Aorta (tissue), 5 donors: ENCODE measurements around the gene TBPL2. TPM values are rescaled to one million over a fixed set of nuclear protein-coding genes. Genes with fewer than 3 reads are reported as not detected.
A peak's percentile ranks its signal among the peaks of the same experiment; 100 is the strongest.
"Not testable (repeated sequence)": the region's sequence is repeated elsewhere in the genome, so short reads cannot be mapped to it uniquely, and the experiment has no call there.

Source experiments
- ATAC-seq: fragments of 200-7000 bp; cut with Tn5 transposase; one replicate; pipeline ENCODE4 v1.9.1; 2022; ENCODE audit warnings: moderate library complexity; ENCODE audit not compliant: low FRiP score
- DNase-seq, 2 donors: peaks; one replicate each; pipeline ENCODE4 v3.0.0-alpha.2; 2020
- H3K27ac ChIP-seq, 2 donors: one replicate each; pipeline ENCODE4 v1.5.1; 2013; ENCODE audit warnings: low read length in 2 of 2, mild to moderate bottlenecking in 2 of 2, moderate library complexity in 2 of 2, control low read depth in 1 of 2, inconsistent platforms in 1 of 2, low read depth in 1 of 2
- H3K27me3 ChIP-seq, 2 donors: one replicate each; pipeline ENCODE4 v1.6.1; 2013; ENCODE audit warnings: control low read depth in 1 of 2, low read length in 1 of 2, mild to moderate bottlenecking in 1 of 2, moderate library complexity in 1 of 2; ENCODE audit not compliant: insufficient read depth in 2 of 2, control insufficient read depth in 1 of 2
- H3K36me3 ChIP-seq, 2 donors: one replicate each; pipeline ENCODE4 v1.6.1; 2013; ENCODE audit warnings: control low read depth in 1 of 2, low read length in 1 of 2, mild to moderate bottlenecking in 1 of 2; ENCODE audit not compliant: insufficient read depth in 2 of 2, control insufficient read depth in 1 of 2
- H3K4me1 ChIP-seq, 2 donors: one replicate each; pipeline ENCODE4 v1.6.1; 2013; ENCODE audit warnings: low read length in 2 of 2, control low read depth in 1 of 2, mild to moderate bottlenecking in 1 of 2, moderate library complexity in 1 of 2; ENCODE audit not compliant: insufficient read depth in 2 of 2, control insufficient read depth in 1 of 2
- H3K4me3 ChIP-seq, 2 donors: one replicate each; pipeline ENCODE4 v1.5.1; 2013; ENCODE audit warnings: low read length in 2 of 2, control low read depth in 1 of 2, mild to moderate bottlenecking in 1 of 2
- H3K9me3 ChIP-seq: one replicate; pipeline ENCODE4 v1.6.1; 2013; ENCODE audit warnings: mild to moderate bottlenecking, low read length; ENCODE audit not compliant: control insufficient read depth
- WGBS, 2 donors: extraction: QIAGEN DNeasy Blood & Tissue Kit; methylation state at CpG; one replicate each; pipeline ENCODE4 v1.1.7; 2013; 5-methylcytosine and 5-hydroxymethylcytosine counted together
- intact Hi-C, 2 donors: fragments of 100-400 bp; cut with DNase I; formaldehyde crosslinking; loops; one replicate each; pipeline versions ENCODE4 v1.14.2 to v1.15.0; 2022
- polyA plus RNA-seq, 2 donors: library from polyadenylated mRNA; stranded (reverse); fragments of 200-250 nt; gene quantifications; one replicate each; pipeline ENCODE4 v1.2.3, GENCODE V29; 2013
- total RNA-seq, 2 donors: library from RNA; stranded (reverse); fragmentation: NEBNext Ultra II Directional; extraction: Animal tissue kit (Norgen Biotek cat#: 25700); gene quantifications; one replicate each; pipeline ENCODE4 v1.2.1, GENCODE V29; 2021
- donor health status: healthy with polysubstance abuse.
- donor health status: Bipolar disorder and iron deficiency.
- donor health status: DM: no; HTN: no; CAD: no.
- donor health status: DM: no; HTN: no; CAD: no.
- donor health status: DM: yes; HTN: yes; CAD: no.

The TBPL2 gene
- total and polyA plus RNA-seq, 4 donors: not detected

DNA sequence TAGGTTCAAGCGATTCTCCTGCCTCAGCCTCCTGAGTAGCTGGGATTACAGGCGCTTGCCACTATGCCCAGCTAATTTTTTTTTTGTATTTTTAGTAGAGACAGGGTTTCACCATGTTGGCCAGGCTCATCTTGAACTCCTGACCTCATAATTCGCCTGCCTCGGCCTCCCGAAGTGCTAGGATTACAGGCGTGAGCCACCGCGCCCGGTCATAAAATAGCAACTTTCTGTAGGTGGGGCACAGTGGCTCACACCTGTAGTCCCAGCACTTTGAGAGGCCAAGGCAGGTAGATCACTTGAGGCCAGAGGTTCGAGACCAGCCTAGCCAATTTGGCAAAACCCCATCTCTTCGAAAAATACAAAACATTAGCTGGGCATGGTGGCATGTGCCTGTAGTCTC lies 18.1 kb downstream of the TBPL2 start:
- not testable (repeated sequence) for H3K4me3 ChIP-seq, H3K4me1 ChIP-seq, ATAC-seq, H3K27me3 ChIP-seq, DNase-seq, H3K27ac ChIP-seq, H3K36me3 ChIP-seq, H3K9me3 ChIP-seq
- intact Hi-C loops: loop anchor here (10.0 kb wide), 2 partner anchors 178 to 208 kb away; no protein-coding TSS in a partner anchor
- 93 to 95% methylated on average over 11 of the region's 11 CpGs for WGBS, 2 donors

DNA sequence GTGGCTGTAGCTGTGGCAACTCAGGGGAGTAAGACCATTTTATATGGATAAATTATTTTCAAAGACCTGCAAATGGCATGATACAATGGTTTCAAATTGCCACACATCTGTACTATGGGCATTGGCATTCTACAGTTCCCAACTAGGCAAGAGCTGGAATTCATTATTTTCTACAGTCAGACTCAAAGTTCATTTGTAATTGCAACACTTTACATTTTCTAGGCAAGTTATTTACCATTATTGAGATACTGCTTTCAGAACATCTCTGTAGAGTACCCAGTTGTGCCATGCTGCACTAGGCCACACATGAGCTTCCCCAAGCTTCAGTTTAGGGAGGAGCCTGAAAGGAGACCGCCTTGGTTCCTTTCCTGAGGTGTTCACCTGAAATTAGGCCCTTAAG lies 20.8 kb downstream of the TBPL2 start:
- WGBS, 2 donors: 96 to 98% methylated on average over 1 of the region's 1 CpG
- Histone ChIP-seq H3K9me3 (no peaks in the 10 kb centered on the region), H3K27me3 (no peaks in the 10 kb centered on the region), H3K4me3 (no peak overlapping the region), H3K4me1 (no peaks in the 10 kb centered on the region), H3K36me3 (no peaks in the 10 kb centered on the region), H3K27ac (no peak overlapping the region)
- intact Hi-C loops: loop anchor here (10.0 kb wide), 4 partner anchors 145 to 205 kb away; partner anchors contain the start of gene FBXO34 (in 1 of the 2)
- DNase-seq (no peak), ATAC-seq (no peak)

DNA sequence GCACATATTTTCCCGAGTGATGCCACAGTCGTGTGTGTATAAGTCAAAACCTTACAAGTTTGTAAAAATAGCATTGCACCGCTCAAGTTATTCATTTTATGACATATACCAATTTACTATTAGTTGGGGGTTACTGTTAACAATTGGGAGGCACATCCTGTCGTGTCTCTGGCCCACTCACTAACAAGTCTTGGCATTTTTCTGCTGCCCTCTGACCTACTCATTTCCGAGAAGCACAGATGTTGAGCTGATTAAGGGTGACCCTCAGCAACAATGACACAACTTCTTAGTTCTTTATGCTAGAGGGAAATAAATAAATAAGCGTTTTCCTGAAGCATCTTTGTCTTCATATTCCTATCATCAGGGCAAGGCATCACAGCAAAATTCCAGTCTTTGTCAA lies 22.0 kb downstream of the TBPL2 start:
- intact Hi-C loops: loop anchor here (10.0 kb wide), 2 partner anchors 144 to 154 kb away; partner anchors contain the start of gene FBXO34 (in 1 of the 2)
- Histone ChIP-seq H3K36me3 (no peaks in the 10 kb centered on the region), H3K4me3 (no peak overlapping the region), H3K27me3 (no peaks in the 10 kb centered on the region), H3K9me3 (no peaks in the 10 kb centered on the region), H3K27ac (no peak overlapping the region), H3K4me1 (no peaks in the 10 kb centered on the region)
- DNase-seq: no peak
- WGBS, 2 donors: 36 to 42% methylated on average over 6 of the region's 6 CpGs
- no peak for ATAC-seq

DNA sequence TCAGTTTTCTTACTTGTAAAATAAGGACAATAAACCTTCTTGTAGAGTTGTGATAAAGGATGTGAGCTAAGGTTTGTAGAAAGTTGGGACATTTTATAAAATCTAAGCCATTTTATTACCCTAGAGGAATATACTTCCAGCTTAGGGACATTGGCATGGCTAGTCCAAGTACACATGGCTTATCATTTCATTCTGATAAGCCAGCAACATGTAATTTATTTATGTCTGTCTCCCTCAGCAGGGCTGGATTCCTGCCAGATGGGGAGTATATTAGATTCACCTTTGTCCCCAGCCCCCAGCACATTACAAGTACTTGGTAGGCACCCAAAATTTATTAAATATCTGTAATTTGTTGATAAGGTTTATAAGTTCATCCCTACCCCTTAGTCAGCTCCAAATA lies 22.5 kb downstream of the TBPL2 start:
- intact Hi-C loops: loop anchor here (10.0 kb wide), 2 partner anchors 143 to 153 kb away; partner anchors contain the start of gene FBXO34 (in 1 of the 2)
- Histone ChIP-seq H3K27me3 (no peaks in the 10 kb centered on the region), H3K4me1 (no peaks in the 10 kb centered on the region), H3K4me3 (no peak overlapping the region), H3K27ac (no peak overlapping the region), H3K36me3 (no peaks in the 10 kb centered on the region), H3K9me3 (no peaks in the 10 kb centered on the region)
- no peak for ATAC-seq
- DNase-seq: no peak

DNA sequence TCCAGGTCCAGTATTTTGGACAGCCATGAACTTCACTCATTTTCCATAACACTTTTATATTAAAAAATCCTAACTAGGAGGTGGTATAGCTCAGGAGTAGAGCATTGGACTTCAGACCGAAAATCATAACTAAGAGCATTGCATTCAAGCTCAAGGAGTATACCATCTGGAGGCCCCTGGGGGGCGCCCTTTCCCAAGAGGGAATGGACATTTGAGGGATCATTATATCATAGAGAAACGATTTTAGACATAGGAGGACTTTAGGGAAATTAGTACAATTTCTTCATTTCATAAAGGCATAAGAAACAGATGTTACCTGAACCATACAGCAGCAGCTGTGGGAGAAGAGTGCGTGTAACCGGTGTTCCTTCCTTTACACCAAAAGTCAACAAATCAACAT lies 23.6 kb downstream of the TBPL2 start:
- no peaks in the 10 kb centered on the region for H3K9me3 ChIP-seq
- WGBS, 2 donors: 44 to 48% methylated on average over 5 of the region's 5 CpGs
- H3K4me3 ChIP-seq: no peak overlapping the region
- no peak overlapping the region for H3K27ac ChIP-seq
- no peaks in the 10 kb centered on the region for H3K4me1 ChIP-seq
- no peaks in the 10 kb centered on the region for H3K27me3 ChIP-seq
- DNase-seq: no peak
- no peak for ATAC-seq
- H3K36me3 ChIP-seq: no peaks in the 10 kb centered on the region
- intact Hi-C loops: loop anchor here (10.0 kb wide), 2 partner anchors 142 to 152 kb away; partner anchors contain the start of gene FBXO34 (in 1 of the 2)

DNA sequence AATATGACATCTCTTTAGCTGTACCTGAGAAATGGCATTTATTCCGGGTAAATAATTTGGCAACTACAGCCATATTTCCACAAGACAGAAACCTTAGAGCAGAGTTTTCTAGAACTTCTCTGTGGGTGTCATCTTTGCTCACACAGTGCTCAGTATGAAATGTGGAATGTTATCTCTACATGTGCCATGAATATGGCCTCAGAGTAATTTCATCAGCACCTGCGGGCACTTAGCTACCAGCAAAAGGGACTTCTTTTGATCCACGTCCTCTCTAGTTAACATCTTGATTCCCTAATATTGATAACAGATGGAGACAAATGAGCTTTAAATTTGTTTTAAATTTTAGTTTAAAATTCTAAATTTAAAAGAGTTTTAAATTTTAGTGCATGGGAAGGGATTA lies 25.9 kb downstream of the TBPL2 start:
- H3K4me3 ChIP-seq: no peak overlapping the region
- WGBS, 2 donors: 78 to 81% methylated on average over 3 of the region's 3 CpGs
- no peaks in the 10 kb centered on the region for H3K27me3 ChIP-seq
- H3K9me3 ChIP-seq: no peaks in the 10 kb centered on the region
- ATAC-seq: no peak
- no peaks in the 10 kb centered on the region for H3K36me3 ChIP-seq
- DNase-seq: no peak
- H3K27ac ChIP-seq: no peak overlapping the region
- peaks cover under 1 to 2% of the 10 kb centered on the region in 2 donors for H3K4me1 ChIP-seq
- intact Hi-C loops: loop anchor here (10.0 kb wide), 2 partner anchors 140 to 150 kb away; partner anchors contain the start of gene FBXO34 (in 1 of the 2)

DNA sequence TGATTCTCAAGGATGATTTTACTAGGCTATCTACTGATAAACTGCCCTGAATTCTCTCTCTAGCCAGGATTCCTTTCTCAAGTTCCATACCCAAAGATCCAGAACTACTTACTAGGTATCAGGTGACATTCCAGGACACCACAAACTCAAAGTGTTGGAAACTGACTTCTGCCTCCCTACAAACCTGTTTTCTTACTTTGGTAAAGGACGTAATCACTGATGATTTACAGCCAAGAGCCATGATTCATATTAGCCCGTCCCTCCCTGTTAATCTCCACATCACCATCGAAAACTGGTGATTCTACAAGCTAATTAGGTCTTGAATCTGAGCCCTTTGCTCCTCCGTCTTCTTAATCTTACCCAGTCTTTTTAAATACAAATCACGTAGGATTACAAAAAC lies 27.7 kb downstream of the TBPL2 start:
- H3K27ac ChIP-seq: no peak overlapping the region
- intact Hi-C loops: loop anchor here (10.0 kb wide), 2 partner anchors 138 to 148 kb away; partner anchors contain the start of gene FBXO34 (in 1 of the 2)
- ATAC-seq: no peak

DNA sequence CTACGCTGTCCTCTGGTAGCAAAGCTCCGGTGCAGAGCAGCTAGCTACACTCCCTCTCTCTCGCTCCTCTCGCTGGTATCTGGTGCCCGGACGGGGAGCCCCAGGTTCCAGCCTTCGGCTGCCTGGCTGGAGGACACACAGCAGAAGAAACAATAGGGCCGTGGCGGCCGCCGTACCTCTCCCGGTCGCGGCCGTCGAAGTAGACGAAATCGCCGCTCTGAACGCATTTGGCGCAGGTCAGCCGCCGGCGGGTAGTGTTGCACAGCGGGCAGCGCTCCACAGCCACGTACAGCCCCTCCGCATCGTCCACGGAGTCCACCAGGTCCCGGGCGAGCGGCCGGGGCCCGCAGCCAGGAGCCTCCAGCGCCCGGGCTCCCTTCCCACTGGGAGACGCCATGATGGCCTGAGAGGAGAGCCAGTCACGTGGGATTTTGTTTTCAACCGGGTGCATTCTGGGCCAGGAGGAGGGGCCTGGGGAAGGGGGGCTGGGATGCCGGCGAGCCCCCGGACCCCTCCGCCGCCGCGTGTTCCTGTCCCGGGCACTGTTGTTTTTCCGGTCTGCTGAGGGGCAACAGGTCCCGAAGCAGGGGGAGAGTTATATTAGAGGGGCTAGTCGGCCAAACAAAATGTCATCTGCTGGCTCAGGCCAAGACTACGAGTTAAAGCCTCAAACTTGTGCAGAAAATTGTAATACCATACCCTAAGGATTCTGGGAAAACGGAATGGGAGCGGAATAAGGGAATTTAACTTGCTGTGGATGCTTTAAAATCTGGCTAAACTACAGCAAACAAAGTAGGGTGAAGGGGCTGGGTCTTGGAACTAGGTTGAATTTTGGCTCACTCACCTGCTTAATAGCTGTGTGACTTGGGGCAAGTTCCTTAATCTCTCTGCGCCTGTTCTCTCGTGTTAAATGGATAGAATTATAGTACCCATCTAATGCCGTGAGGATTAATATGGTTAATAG lies 28.7 kb downstream of the TBPL2 start, which contains the start of gene ATG14:
TSS of gene ATG14 (minus strand) at position 405 of the 964 bp plus-strand sequence. CDS start at position 397, 8 bp downstream.
- H3K9me3 ChIP-seq: no peaks in the 10 kb centered on the region
- H3K4me3 ChIP-seq: peak within 1 kb of the TSS; percentile 77 to 90
- 3% methylated on average over 54 to 57 of the region's 57 CpGs for WGBS, 2 donors
- DNase-seq: peak; percentile 91 to 93
- H3K27ac ChIP-seq: peak within 1 kb of the TSS; percentile 46 to 55
- ATAC-seq: peak; percentile 98
- intact Hi-C loops: loop anchor here (10.0 kb wide), 2 partner anchors 137 to 147 kb away; partner anchors contain the start of gene FBXO34 (in 1 of the 2)
- peaks cover 2 to 6% of the 10 kb centered on the region in 2 donors for H3K4me1 ChIP-seq
- peaks cover 0 to 3% of the 10 kb centered on the region in 2 donors for H3K36me3 ChIP-seq
- no peaks in the 10 kb centered on the region for H3K27me3 ChIP-seq

More for the DNA sequence above, 27.7 kb downstream of the TBPL2 start:
- Histone ChIP-seq H3K9me3 (no peaks in the 10 kb centered on the region), H3K27me3 (no peaks in the 10 kb centered on the region), H3K4me3 (no peak overlapping the region), H3K4me1 (peaks cover 2 to 6% of the 10 kb centered on the region in 2 donors), H3K36me3 (peaks cover 0 to 2% of the 10 kb centered on the region in 2 donors)
- WGBS, 2 donors: 20 to 34% methylated on average over 5 of the region's 5 CpGs
- DNase-seq: no peak
